GM06990 (cell line): Measurements from ENCODE around the gene ENTREP3.

Experiments used
- DNase-seq: peaks from one replicate; pipeline ENCODE4 v3.0.0-alpha.2; 2011; ENCODE audit not compliant: insufficient read length; ENCODE audit errors: extremely low read depth
- H3K27me3 ChIP-seq: replicated peaks from 2 replicates; pipeline ENCODE4 v1.6.0; 2011; ENCODE audit warnings: low read length; ENCODE audit not compliant: control insufficient read depth, insufficient read depth
- H3K36me3 ChIP-seq: 2 replicates; pipeline ENCODE4 v1.5.1; 2011; ENCODE audit warnings: low read length; ENCODE audit not compliant: control insufficient read depth, insufficient read depth
- H3K4me3 ChIP-seq: replicated peaks from 2 replicates; pipeline ENCODE4 v1.5.1; 2011; ENCODE audit warnings: low read depth, mild to moderate bottlenecking, control low read depth, low read length
- CTCF ChIP-seq: IDR thresholded peaks from 2 replicates; pipeline ENCODE4 v1.5.1; 2011; ENCODE audit warnings: low read length, control low read depth, mild to moderate bottlenecking, inconsistent platforms; ENCODE audit not compliant: insufficient read depth, poor library complexity, severe bottlenecking

ENTREP3 gene

GRCh38 chr1:155260276-155260675, 5.0 kb upstream of the ENTREP3 start:
- Histone ChIP-seq H3K27me3 (no peaks in the 10 kb centered on the region), H3K4me3 (no peak overlapping the region), H3K36me3 (peaks cover 17% of the 10 kb centered on the region)
- TF ChIP-seq CTCF: no peak
- no peak for DNase-seq

GRCh38 chr1:155256058-155256852, 972 bp upstream of the ENTREP3 start:
- Histone ChIP-seq H3K4me3 (no peak overlapping the region), H3K36me3 (peaks cover 7% of the 10 kb centered on the region), H3K27me3 (no peaks in the 10 kb centered on the region)
- DNase-seq: no peak
- TF ChIP-seq CTCF: no peak

GRCh38 chr1:155254714-155255242, 505 bp downstream of the ENTREP3 start:
- Histone ChIP-seq H3K36me3 (peaks cover 7% of the 10 kb centered on the region), H3K27me3 (no peaks in the 10 kb centered on the region), H3K4me3 (peak overlapping the region; percentile 77)
- TF ChIP-seq CTCF: no peak
- no peak for DNase-seq

- DNase-seq: no peak
- peaks cover 7% of the 10 kb centered on the region for H3K36me3 ChIP-seq
- H3K27me3 ChIP-seq: no peaks in the 10 kb centered on the region
- no peak for TF ChIP-seq CTCF
- peak overlapping the region; percentile 77 for H3K4me3 ChIP-seq
These were observed 1.0 kb downstream of the ENTREP3 start for GRCh38 chr1:155254228-155254713.

- TF ChIP-seq CTCF: no peak
- peaks cover 7% of the 10 kb centered on the region for H3K36me3 ChIP-seq
- H3K4me3 ChIP-seq: no peak overlapping the region
- no peak for DNase-seq
- no peaks in the 10 kb centered on the region for H3K27me3 ChIP-seq
These were observed 1.5 kb downstream of the ENTREP3 start for GRCh38 chr1:155253797-155254196.
